Measurements from ENCODE around the gene TCP11L1.

GRCh38 chr11:33055375-33055774, 16.0 kb downstream of the TCP11L1 start:
- no peak for TF ChIP-seq CREM (CRISPR knock-in tag; IDR thresholded peaks at IDR 0.05)
- TF ChIP-seq, protein P1, sequence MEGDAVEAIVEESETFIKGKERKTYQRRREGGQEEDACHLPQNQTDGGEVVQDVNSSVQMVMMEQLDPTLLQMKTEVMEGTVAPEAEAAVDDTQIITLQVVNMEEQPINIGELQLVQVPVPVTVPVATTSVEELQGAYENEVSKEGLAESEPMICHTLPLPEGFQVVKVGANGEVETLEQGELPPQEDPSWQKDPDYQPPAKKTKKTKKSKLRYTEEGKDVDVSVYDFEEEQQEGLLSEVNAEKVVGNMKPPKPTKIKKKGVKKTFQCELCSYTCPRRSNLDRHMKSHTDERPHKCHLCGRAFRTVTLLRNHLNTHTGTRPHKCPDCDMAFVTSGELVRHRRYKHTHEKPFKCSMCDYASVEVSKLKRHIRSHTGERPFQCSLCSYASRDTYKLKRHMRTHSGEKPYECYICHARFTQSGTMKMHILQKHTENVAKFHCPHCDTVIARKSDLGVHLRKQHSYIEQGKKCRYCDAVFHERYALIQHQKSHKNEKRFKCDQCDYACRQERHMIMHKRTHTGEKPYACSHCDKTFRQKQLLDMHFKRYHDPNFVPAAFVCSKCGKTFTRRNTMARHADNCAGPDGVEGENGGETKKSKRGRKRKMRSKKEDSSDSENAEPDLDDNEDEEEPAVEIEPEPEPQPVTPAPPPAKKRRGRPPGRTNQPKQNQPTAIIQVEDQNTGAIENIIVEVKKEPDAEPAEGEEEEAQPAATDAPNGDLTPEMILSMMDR (IDR thresholded peaks at IDR 0.05): no peak
- TF ChIP-seq, protein P2, sequence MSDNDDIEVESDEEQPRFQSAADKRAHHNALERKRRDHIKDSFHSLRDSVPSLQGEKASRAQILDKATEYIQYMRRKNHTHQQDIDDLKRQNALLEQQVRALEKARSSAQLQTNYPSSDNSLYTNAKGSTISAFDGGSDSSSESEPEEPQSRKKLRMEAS (CRISPR knock-in tag; IDR thresholded peaks at IDR 0.05): no peak
- TF ChIP-seq AFF4 (CRISPR knock-in tag; IDR thresholded peaks at IDR 0.05; ENCODE audit: borderline replicate concordance): no peak
- TF ChIP-seq ATF3 (CRISPR knock-in tag; conservative IDR thresholded peaks at IDR 0.05): no peak
- no peak for TF ChIP-seq ZNF263 (CRISPR knock-in tag; IDR thresholded peaks at IDR 0.05; ENCODE audit: low read depth)
- no peak for TF ChIP-seq SMAD3 (CRISPR knock-in tag; IDR thresholded peaks at IDR 0.05; ENCODE audit: borderline replicate concordance)
- TF ChIP-seq ZNF317 (CRISPR knock-in tag; IDR thresholded peaks at IDR 0.05; ENCODE audit: borderline replicate concordance, low read depth): no peak
- no peak for TF ChIP-seq AR (CRISPR knock-in tag; IDR thresholded peaks at IDR 0.05)
- TF ChIP-seq TCF7 (CRISPR knock-in tag; IDR thresholded peaks at IDR 0.05; ENCODE audit: low read depth): no peak
- TF ChIP-seq ZNF416 (CRISPR knock-in tag; IDR thresholded peaks at IDR 0.05): no peak
- TF ChIP-seq ESRRA (CRISPR knock-in tag; IDR thresholded peaks at IDR 0.05; ENCODE audit: borderline replicate concordance): no peak
- TF ChIP-seq KAT7 (CRISPR knock-in tag; IDR thresholded peaks at IDR 0.05; ENCODE audit: borderline replicate concordance): no peak

Data from WTC11 (cell line).